Breast epithelium (tissue), 4 donors: ENCODE results near the gene TLK1. TPM values are rescaled to one million over a fixed set of nuclear protein-coding genes. Genes with fewer than 3 reads are reported as not detected.

Source experiments
- DNase-seq, 2 donors: peaks; one replicate each; pipeline ENCODE4 v3.0.0-alpha.2; 2019; ENCODE audit warnings: low spot score in 2 of 2
- H3K27ac ChIP-seq, 2 donors: fragments of 200-600 bp; sonication (generic) in 1 of 2; one replicate each; pipeline ENCODE4 v1.5.1; 2016 to 2019; ENCODE audit warnings: mild to moderate bottlenecking in 1 of 2
- H3K27me3 ChIP-seq, 2 donors: fragments of 200-600 bp; sonication (generic) in 1 of 2; one replicate each; pipeline versions ENCODE4 v1.5.1 to v1.6.0; 2017 to 2019; ENCODE audit warnings: control low read depth in 1 of 2, mild to moderate bottlenecking in 1 of 2
- H3K36me3 ChIP-seq: fragments of 200-600 bp; one replicate; pipeline ENCODE4 v1.5.1; 2019
- H3K4me1 ChIP-seq, 2 donors: fragments of 200-600 bp; sonication (generic); one replicate each; pipeline ENCODE4 v1.5.1; 2016 to 2019; ENCODE audit warnings: control low read depth in 1 of 2
- H3K4me3 ChIP-seq, 3 donors: fragments of 200-600 bp; sonication (generic); 1 replicate in 2 of 3; 2 replicates in 1 of 3; pipeline ENCODE4 v1.5.1; 2016 to 2019; ENCODE audit warnings: mild to moderate bottlenecking in 3 of 3, moderate library complexity in 2 of 3
- H3K9me3 ChIP-seq, 2 donors: fragments of 200-600 bp; sonication (generic) in 1 of 2; one replicate each; pipeline ENCODE4 v1.5.1; 2016 to 2019; ENCODE audit warnings: control low read depth in 1 of 2
- CTCF ChIP-seq, 3 donors: fragments of 450-650 bp; IDR thresholded peaks; one replicate each; pipeline ENCODE4 v1.5.1; 2016 to 2017; ENCODE audit warnings: antibody characterized with exemption in 3 of 3, mild to moderate bottlenecking in 3 of 3, moderate library complexity in 3 of 3
- POLR2A ChIP-seq: fragments of 450-650 bp; IDR thresholded peaks from one replicate; pipeline ENCODE4 v1.6.1; 2016; ENCODE audit warnings: antibody characterized with exemption, mild to moderate bottlenecking, moderate library complexity
- POLR2AphosphoS5 ChIP-seq, 3 donors: sonication (generic); formaldehyde crosslinking; IDR thresholded peaks; one replicate each; pipeline ENCODE4 v1.6.1; 2017; ENCODE audit warnings: antibody characterized with exemption in 3 of 3
- intact Hi-C: fragments of 100-400 bp; cut with DNase I; formaldehyde crosslinking; loops from one replicate; pipeline ENCODE4 v1.15.1; 2023; ENCODE audit warnings: low total_unique reads
- total RNA-seq, 3 donors: library from RNA; depleted of rRNA; stranded (reverse); fragments of >200 nt; gene quantifications; one replicate each; pipeline ENCODE4 v1.1.0, GENCODE V29; 2016

Gene TLK1
- total RNA-seq, 3 donors from 2014 or later = 34.1 to 45.7 (median 40.6) TPM

- H3K4me1 ChIP-seq = no peaks in the 10 kb centered on the region
- no peaks in the 10 kb centered on the region for H3K27me3 ChIP-seq
- no peaks in the 10 kb centered on the region for H3K9me3 ChIP-seq
- DNase-seq = no peak
- no peak overlapping the region for H3K4me3 ChIP-seq
- H3K36me3 ChIP-seq = no peaks in the 10 kb centered on the region
- TF ChIP-seq CTCF (IDR thresholded peaks at IDR 0.05) (no peak), POLR2AphosphoS5 (IDR thresholded peaks at IDR 0.05) (no peak)
- intact Hi-C loops = no loop called here
- H3K27ac ChIP-seq = no peak overlapping the region
These were observed 162.6 kb downstream of the TLK1 start for GRCh38 chr2:170997893-170998597.

GRCh38 chr2:170996316-170996715, 164.4 kb downstream of the TLK1 start:
- Histone ChIP-seq H3K36me3 (no peaks in the 10 kb centered on the region), H3K4me3 (no peak overlapping the region), H3K27ac (no peak overlapping the region), H3K9me3 (no peaks in the 10 kb centered on the region), H3K4me1 (no peaks in the 10 kb centered on the region), H3K27me3 (no peaks in the 10 kb centered on the region)
- intact Hi-C loops = no loop called here
- no peak for DNase-seq
- no peak for TF ChIP-seq POLR2A
- no peak for TF ChIP-seq POLR2AphosphoS5 (IDR thresholded peaks at IDR 0.05)
- TF ChIP-seq CTCF (IDR thresholded peaks at IDR 0.05) = no peak

- no peak for DNase-seq
- H3K4me1 ChIP-seq = no peaks in the 10 kb centered on the region
- no peaks in the 10 kb centered on the region for H3K9me3 ChIP-seq
- intact Hi-C loops = no loop called here
- no peak for TF ChIP-seq POLR2AphosphoS5 (IDR thresholded peaks at IDR 0.05)
- no peak for TF ChIP-seq POLR2A
- no peak for TF ChIP-seq CTCF (IDR thresholded peaks at IDR 0.05)
- no peaks in the 10 kb centered on the region for H3K36me3 ChIP-seq
- no peak overlapping the region for H3K27ac ChIP-seq
- H3K4me3 ChIP-seq = no peak overlapping the region
- H3K27me3 ChIP-seq = no peaks in the 10 kb centered on the region
These were observed 169.1 kb downstream of the TLK1 start for GRCh38 chr2:170991398-170992182.

- TF ChIP-seq CTCF (IDR thresholded peaks at IDR 0.05) (no peak), POLR2A (no peak), POLR2AphosphoS5 (IDR thresholded peaks at IDR 0.05) (no peak)
- intact Hi-C loops = no loop called here
These were observed 174.0 kb downstream of the TLK1 start for GRCh38 chr2:170986566-170987258.

GRCh38 chr2:170985407-170985806, 175.3 kb downstream of the TLK1 start:
- Histone ChIP-seq H3K27ac (no peak overlapping the region), H3K9me3 (no peaks in the 10 kb centered on the region), H3K4me3 (no peak overlapping the region), H3K27me3 (no peaks in the 10 kb centered on the region), H3K4me1 (no peaks in the 10 kb centered on the region), H3K36me3 (no peaks in the 10 kb centered on the region)
- TF ChIP-seq CTCF (IDR thresholded peaks at IDR 0.05) (no peak), POLR2A (no peak), POLR2AphosphoS5 (IDR thresholded peaks at IDR 0.05) (no peak)
- no peak for DNase-seq
- intact Hi-C loops = no loop called here

More at GRCh38 chr2:170986566-170987258, 174.0 kb downstream of the TLK1 start:
- no peaks in the 10 kb centered on the region for H3K4me1 ChIP-seq
- H3K27ac ChIP-seq = no peak overlapping the region
- H3K4me3 ChIP-seq = no peak overlapping the region
- no peak for DNase-seq
- H3K36me3 ChIP-seq = no peaks in the 10 kb centered on the region
- H3K27me3 ChIP-seq = no peaks in the 10 kb centered on the region
- H3K9me3 ChIP-seq = no peaks in the 10 kb centered on the region
